LNCAP (cell line): Measurements from ENCODE around the gene DSCAML1.
A peak's percentile ranks its signal among the peaks of the same experiment; 100 is the strongest.

Source experiments
- TF ChIP-seq, protein P1 (sequence below): fragments of 450-650 bp; IDR thresholded peaks from 2 replicates; pipeline ENCODE4 v1.5.1; 2017; ENCODE audit warnings: mild to moderate bottlenecking

Gene DSCAML1, protein sequence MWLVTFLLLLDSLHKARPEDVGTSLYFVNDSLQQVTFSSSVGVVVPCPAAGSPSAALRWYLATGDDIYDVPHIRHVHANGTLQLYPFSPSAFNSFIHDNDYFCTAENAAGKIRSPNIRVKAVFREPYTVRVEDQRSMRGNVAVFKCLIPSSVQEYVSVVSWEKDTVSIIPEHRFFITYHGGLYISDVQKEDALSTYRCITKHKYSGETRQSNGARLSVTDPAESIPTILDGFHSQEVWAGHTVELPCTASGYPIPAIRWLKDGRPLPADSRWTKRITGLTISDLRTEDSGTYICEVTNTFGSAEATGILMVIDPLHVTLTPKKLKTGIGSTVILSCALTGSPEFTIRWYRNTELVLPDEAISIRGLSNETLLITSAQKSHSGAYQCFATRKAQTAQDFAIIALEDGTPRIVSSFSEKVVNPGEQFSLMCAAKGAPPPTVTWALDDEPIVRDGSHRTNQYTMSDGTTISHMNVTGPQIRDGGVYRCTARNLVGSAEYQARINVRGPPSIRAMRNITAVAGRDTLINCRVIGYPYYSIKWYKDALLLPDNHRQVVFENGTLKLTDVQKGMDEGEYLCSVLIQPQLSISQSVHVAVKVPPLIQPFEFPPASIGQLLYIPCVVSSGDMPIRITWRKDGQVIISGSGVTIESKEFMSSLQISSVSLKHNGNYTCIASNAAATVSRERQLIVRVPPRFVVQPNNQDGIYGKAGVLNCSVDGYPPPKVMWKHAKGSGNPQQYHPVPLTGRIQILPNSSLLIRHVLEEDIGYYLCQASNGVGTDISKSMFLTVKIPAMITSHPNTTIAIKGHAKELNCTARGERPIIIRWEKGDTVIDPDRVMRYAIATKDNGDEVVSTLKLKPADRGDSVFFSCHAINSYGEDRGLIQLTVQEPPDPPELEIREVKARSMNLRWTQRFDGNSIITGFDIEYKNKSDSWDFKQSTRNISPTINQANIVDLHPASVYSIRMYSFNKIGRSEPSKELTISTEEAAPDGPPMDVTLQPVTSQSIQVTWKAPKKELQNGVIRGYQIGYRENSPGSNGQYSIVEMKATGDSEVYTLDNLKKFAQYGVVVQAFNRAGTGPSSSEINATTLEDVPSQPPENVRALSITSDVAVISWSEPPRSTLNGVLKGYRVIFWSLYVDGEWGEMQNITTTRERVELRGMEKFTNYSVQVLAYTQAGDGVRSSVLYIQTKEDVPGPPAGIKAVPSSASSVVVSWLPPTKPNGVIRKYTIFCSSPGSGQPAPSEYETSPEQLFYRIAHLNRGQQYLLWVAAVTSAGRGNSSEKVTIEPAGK (N-terminal part only)

DNA sequence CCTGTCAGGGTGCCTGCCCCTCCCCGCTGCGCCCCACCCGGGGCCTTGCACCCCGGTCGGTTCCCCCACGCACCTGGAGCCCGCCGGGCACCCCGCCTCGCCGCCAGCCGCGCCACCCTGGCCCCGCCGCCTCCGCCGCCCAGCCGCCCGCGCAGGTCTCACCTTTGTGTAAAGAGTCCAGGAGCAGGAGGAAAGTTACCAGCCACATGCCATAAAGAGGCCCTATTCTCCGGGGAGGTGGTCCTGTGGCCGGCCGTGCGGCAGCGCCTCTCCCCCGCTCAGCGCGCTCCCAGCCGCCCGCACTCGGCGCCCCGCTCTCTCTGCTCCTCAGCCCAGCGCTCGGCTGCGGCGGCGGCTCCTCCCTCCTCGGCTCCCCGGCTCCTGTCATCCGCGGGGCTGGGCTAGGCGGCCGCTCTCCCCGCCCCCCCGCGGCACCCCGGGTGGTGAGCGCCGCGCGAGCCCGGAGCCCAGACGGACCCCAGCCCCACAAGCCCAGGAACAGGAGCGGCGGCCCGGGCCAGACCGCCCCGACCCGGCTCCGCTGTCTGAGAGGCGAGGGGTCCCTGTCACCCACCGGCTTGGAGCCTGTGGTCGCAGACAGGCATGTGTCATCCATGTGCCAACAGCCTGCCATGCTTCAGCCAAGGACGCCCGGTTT is at the start of gene DSCAML1:
Gene DSCAML1, minus strand, starts transcription at position 345 of the 658 bp plus-strand sequence. Its CDS starts 137 bp downstream, at position 208.
- TF ChIP-seq, protein P1, sequence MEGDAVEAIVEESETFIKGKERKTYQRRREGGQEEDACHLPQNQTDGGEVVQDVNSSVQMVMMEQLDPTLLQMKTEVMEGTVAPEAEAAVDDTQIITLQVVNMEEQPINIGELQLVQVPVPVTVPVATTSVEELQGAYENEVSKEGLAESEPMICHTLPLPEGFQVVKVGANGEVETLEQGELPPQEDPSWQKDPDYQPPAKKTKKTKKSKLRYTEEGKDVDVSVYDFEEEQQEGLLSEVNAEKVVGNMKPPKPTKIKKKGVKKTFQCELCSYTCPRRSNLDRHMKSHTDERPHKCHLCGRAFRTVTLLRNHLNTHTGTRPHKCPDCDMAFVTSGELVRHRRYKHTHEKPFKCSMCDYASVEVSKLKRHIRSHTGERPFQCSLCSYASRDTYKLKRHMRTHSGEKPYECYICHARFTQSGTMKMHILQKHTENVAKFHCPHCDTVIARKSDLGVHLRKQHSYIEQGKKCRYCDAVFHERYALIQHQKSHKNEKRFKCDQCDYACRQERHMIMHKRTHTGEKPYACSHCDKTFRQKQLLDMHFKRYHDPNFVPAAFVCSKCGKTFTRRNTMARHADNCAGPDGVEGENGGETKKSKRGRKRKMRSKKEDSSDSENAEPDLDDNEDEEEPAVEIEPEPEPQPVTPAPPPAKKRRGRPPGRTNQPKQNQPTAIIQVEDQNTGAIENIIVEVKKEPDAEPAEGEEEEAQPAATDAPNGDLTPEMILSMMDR: no peak

DNA sequence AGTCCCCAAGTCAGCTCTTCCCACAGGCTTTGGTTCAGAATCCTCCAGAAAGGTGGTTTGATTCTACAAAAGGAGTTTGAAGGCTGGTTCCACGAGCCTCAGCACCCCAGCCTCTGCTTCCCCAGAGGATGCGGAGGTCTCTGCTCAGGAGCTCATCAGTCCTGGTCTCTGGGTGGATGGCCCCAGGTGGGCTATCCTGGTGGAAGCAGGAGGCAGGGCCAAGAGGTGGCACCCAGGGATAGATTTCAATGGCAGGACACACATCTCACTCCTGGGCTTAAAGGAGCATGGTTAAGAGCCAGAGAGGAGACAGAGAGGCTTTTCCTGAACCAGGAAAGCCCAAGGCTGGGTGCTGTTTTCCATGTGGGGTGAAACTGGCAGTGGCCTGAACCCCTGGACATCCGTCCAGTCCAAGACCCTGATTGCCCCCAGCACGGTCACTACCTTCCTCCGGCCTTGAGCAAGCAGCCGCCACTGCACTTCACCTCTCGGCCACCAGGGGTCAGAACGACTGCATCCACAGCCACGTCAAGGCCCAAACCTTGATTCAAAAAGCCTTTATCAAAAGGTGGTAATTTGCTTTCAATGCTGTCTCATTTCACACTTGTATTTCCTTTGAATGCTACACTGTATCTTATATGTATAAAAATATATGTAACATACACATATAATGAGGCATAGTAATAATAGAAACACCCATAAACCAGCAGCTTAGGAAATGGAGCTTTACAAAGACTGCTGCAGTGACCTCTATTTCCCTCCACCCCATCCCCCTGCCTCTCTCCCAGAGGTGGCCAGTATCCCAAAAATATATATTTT is 46.9 kb upstream of the DSCAML1 start:
- TF ChIP-seq, protein P1: peak; percentile 97

DNA sequence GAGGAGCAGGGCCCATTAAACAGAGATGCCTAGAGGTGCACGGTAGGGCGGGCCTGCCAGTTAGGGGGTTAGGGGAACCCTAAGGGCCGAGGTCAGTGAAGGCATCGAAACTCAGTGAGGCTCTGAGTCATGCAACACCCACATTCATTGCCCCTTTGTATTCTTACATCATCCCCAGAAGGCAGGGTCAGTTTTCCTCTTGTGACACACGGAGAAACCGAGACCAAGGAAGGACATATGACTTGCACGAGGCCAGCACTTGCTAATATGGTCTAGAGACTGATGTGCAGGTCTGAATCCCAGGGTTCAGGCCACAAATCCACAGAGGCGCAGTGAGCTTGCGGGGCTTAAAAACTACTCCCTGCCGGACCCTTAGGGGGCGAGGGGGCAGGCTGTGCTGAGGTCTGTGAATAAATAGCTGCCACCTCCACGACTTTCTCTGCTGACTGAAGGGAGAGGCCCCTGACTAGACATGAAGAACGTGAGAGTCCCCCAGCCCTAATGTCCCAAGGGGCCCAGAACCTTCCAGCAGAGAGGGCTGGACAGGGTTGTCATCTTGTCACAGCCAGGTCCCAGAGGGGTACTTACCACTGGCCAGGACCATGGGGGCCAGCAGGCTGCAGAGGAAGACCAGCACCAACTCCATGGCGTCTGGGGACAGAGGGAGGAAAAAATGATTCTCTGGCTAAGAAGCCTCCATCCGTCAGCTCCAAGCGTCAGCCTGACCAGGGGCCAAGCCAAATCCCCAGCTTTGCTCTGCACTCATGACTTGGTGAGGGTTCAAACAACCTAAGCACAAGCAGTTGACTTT is 45.3 kb upstream of the DSCAML1 start:
- TF ChIP-seq, protein P1: no peak

DNA sequence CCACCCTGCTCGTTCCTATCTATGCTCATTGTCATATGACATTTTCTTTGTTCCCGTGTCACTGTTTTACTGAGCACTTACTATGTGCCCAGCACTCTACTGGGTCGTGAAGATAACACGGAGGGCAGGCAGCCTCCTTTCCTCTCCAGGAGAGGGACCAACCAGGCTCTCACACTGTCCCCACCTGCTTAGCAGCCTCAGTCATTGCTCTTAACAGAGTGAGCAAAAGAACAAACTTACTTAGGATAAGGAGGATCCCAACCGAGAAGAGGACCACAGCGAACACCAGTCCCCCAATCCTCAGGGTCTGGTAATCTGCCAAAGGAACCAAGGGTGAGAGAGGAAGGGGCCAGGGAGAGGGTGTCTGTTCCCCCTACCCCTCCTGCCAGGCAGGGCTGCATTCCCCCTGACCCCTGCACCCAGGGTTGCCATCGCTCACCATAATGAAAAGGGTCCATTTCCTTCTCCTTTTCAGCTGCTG is 44.6 kb upstream of the DSCAML1 start:
- TF ChIP-seq, protein P1: no peak

DNA sequence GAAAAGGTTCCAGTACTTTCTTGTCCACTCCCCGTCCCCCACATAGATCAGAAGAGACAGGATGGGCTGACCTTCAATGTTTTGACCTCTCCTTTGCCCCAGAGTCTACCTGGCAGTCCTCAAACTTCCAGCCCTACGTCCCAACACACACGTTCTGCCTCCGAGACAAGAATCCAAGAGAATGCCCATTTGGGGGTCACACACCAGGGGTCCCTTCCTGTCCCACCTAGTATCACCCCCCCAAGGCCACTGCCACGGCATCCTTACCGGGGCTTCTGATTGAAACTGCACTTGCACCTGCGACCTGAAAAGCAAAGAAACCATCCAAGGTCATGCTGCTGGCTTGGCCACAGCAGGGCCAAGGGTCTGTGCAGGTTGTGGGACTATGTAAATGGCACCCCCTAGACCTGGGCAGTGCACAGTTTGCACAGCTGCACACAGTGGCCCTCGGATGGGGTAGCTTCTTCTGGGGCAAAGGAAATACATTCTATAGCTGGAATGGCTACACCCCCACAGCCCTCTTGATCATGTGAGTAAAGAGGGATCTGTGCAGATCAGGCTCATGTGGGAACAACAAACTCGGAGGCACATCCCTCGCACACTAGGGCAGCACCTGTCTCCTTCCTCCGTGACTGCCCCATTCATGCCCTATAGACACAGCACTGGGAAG is 44.0 kb upstream of the DSCAML1 start:
- TF ChIP-seq, protein P1: no peak
